ENCODE results near the gene COL23A1. TPM values are rescaled to one million over a fixed set of nuclear protein-coding genes. Genes with fewer than 3 reads are reported as not detected.

The COL23A1 gene
- total and polyA plus RNA-seq, 2 experiments from 2014 or later: 4.8 to 8.2 TPM

- H3K36me3 ChIP-seq (ENCODE audit: insufficient read depth): peaks cover 25% of the 10 kb centered on the region
- H3K36me3 Mint-ChIP-seq (ENCODE audit: low read depth): peaks cover 84% of the 10 kb centered on the region
These were observed 374.1 kb downstream of the COL23A1 start for GRCh38 chr5:178216088-178216534.

GRCh38 chr5:178215280-178216002 lies 374.8 kb downstream of the COL23A1 start:
- H3K4me3 ChIP-seq: no peak overlapping the region
- H3K36me3 ChIP-seq (ENCODE audit: insufficient read depth): peaks cover 27% of the 10 kb centered on the region
- no peaks in the 10 kb centered on the region for H3K9me3 Mint-ChIP-seq
- H3K4me3 Mint-ChIP-seq: no peak overlapping the region
- H3K4me1 Mint-ChIP-seq: peaks cover 19% of the 10 kb centered on the region
- H3K79me2 ChIP-seq (replicated peaks; ENCODE audit: insufficient read depth): no peaks in the 10 kb centered on the region
- no peak overlapping the region for H3K27ac ChIP-seq (ENCODE audit: low read depth)
- H3K4me1 ChIP-seq (ENCODE audit: insufficient read depth): peaks cover 7% of the 10 kb centered on the region; the same call in 1 of the 2 replicates
- peaks cover 89% of the 10 kb centered on the region for H3K36me3 Mint-ChIP-seq (ENCODE audit: low read depth)
- DNase-seq (ENCODE audit: low spot score) (no peak), ATAC-seq (peak; percentile 2)
- peaks cover 52% of the 10 kb centered on the region for H3F3A ChIP-seq (replicated peaks; ENCODE audit: low read depth)
- no peaks in the 10 kb centered on the region for H3K27me3 ChIP-seq (ENCODE audit: insufficient read depth)
- H3K4me2 ChIP-seq: no peak overlapping the region
- H3K27me3 Mint-ChIP-seq (ENCODE audit: insufficient read depth, low read depth, poor library complexity): peaks cover 24% of the 10 kb centered on the region
- H4K20me1 ChIP-seq (replicated peaks; ENCODE audit: insufficient read depth): peaks cover 26% of the 10 kb centered on the region
- H2AFZ ChIP-seq: no peak overlapping the region
- H3K9me2 ChIP-seq (ENCODE audit: insufficient read depth): no peaks in the 10 kb centered on the region
- no peak overlapping the region for H3K27ac Mint-ChIP-seq
- TF ChIP-seq EZH2phosphoT487 (IDR thresholded peaks at IDR 0.05; ENCODE audit: unreplicated experiment) (no peak), POLR2AphosphoS5 (IDR thresholded peaks at IDR 0.05; ENCODE audit: low read depth) (no peak), STAT1 (IDR thresholded peaks at IDR 0.05; ENCODE audit: unreplicated experiment) (no peak), ETS1 (IDR thresholded peaks at IDR 0.05) (no peak), CTCF (conservative IDR thresholded peaks at IDR 0.05; ENCODE audit: low read depth in 2 of 2) (no peak), ZNF114 (CRISPR knock-in tag; IDR thresholded peaks at IDR 0.05) (no peak), JUNB (IDR thresholded peaks at IDR 0.05; ENCODE audit: unreplicated experiment) (no peak), REST (IDR thresholded peaks at IDR 0.05; ENCODE audit: unreplicated experiment) (no peak), ZNF331 (CRISPR knock-in tag; IDR thresholded peaks at IDR 0.05; ENCODE audit: low read depth) (no peak), EZH2 (IDR thresholded peaks at IDR 0.05; ENCODE audit: low read depth, unreplicated experiment) (no peak)

More at GRCh38 chr5:178216088-178216534, 374.1 kb downstream of the COL23A1 start:
- peaks cover 45% of the 10 kb centered on the region for H3F3A ChIP-seq (replicated peaks; ENCODE audit: low read depth)
- Mint-ChIP-seq H3K27me3 (ENCODE audit: insufficient read depth, low read depth, poor library complexity) (peaks cover 23% of the 10 kb centered on the region), H3K4me1 (peaks cover 19% of the 10 kb centered on the region), H3K9me3 (no peaks in the 10 kb centered on the region), H3K27ac (no peak overlapping the region), H3K4me3 (no peak overlapping the region)
- H2AFZ ChIP-seq: no peak overlapping the region
- peak; percentile 4 for ATAC-seq
- no peaks in the 10 kb centered on the region for H3K27me3 ChIP-seq (ENCODE audit: insufficient read depth)
- TF ChIP-seq CTCF (conservative IDR thresholded peaks at IDR 0.05; ENCODE audit: low read depth in 2 of 2): no peak
- H4K20me1 ChIP-seq (replicated peaks; ENCODE audit: insufficient read depth): peaks cover 21% of the 10 kb centered on the region
- H3K27ac ChIP-seq (ENCODE audit: low read depth): no peak overlapping the region
- H3K4me3 ChIP-seq: no peak overlapping the region
- no peaks in the 10 kb centered on the region for H3K9me2 ChIP-seq (ENCODE audit: insufficient read depth)
- no peaks in the 10 kb centered on the region for H3K79me2 ChIP-seq (replicated peaks; ENCODE audit: insufficient read depth)
- H3K4me2 ChIP-seq: no peak overlapping the region
- peaks cover 7% of the 10 kb centered on the region; the same call in 1 of the 2 replicates for H3K4me1 ChIP-seq (ENCODE audit: insufficient read depth)
- DNase-seq (ENCODE audit: low spot score): no peak

Data from GM23338 (cell line).